NCI-H1930 (cell line): ENCODE data around the gene STK26.
"Not testable (repeated sequence)": the region's sequence is repeated elsewhere in the genome, so short reads cannot be mapped to it uniquely, and the experiment has no call there.

Experiments
- DNase-seq, 2 experiments: peaks; one replicate each; lab custom pipeline; 2025; lab: John Stamatoyannopoulos, UW

STK26 gene

DNA sequence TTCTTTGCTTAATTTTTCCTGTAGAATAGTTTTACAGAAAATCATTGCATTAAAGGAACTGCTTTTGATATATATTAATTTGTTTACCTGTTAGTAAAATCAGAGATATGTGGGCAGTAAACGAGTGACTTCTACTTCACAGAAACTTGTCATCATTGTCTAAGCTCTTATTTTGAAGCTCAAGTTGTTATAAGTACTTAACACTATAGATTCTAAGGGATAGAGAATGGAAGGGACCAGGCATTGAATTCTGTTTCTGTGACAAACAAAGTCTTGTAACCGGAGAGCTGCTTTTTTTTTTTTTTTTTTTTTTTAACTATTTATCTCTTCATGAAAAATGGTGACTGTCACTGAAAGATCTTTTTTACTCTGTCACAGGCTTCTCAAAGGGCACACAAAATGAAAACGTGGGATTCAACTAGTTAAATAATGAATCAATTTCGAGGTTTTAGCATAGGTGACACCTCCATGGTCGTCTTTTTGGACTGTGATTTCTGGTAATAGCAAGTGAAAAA, 14.4 kb downstream of the STK26 start:
- DNase-seq: no peak

- no peak for DNase-seq
These were observed 17.0 kb downstream of the STK26 start for GRCh38 chrX:132040066-132040465.

DNA sequence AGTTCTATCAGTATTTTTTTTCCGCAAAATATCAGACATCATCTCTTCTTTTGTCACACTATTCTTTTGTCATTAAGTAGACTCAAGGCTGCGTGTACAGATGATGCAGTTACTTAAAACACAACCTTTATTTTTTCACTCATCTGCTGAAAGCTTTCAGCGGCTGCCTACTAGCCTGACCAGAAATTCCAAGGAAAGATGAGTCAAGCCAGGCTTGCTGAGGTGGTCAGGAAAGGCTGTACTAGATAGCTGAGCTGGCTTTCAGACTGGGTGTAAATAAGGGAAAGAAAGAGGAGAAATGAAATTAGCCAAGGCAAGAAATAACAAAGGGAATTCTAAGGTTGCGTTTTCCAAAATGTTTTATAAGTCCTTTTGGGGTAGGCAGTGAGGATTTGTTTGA, 17.9 kb downstream of the STK26 start:
- no peak for DNase-seq

DNA sequence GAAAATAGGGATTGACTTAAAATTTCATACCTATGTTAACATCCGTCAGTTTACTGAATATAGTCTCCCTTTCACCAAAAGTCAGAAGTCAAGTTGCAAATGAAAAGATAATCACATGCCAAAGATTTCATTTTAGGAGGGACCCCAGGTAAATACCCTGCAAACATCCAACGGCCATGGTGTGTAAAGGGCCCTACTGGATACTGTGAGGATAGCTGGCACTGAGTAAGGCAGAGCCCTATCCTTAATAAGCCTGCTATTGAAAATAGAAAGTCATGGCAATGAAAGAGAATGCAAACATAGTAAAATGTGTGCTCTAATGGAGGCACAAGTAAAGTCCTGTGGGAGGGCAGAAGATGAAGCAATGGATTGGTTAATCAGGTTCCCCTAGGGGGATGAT, 20.9 kb downstream of the STK26 start:
- no peak for DNase-seq

- DNase-seq: no peak
These were observed 21.9 kb downstream of the STK26 start for GRCh38 chrX:132044953-132045352.

DNA sequence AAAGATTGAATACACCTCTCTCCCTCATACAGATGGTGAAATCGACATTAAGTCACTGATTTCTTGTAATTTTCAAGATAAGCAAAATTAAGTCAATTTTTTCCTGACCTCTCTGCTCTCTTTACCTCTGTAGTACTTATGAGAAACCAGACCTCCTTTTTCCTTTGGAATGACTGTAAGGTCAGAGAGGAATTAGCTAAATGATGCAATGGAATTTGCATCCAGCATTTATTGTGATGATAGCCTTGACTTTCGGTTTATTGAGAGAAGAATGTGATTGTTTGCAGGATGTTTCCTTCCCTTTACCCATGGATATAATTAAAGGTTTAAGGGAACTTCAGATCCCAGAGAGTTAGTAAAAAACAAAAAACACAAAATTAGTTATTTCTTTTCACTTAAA, 22.4 kb downstream of the STK26 start:
- DNase-seq: no peak

- no peak for DNase-seq
These were observed 23.4 kb downstream of the STK26 start for GRCh38 chrX:132046533-132046932.

DNA sequence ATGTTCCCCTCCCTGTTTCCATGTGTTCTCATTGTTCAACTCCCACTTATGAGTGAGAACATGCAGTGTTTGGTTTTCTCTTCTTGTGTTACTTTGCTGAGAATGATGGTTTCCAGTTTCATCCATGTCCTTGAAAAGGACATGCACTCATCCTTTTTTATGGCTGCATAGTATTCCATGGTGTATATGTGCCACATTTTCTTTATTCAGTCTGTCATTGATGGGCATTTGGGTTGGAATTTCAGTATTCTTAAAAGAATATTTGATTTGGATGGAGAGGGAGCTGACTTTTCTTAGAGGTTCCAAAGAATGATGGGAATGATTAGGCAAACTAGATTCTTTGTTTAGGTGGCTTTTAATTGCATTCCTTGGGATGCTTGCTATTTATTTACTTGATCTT, 28.7 kb downstream of the STK26 start:
- DNase-seq: not testable (repeated sequence)

DNA sequence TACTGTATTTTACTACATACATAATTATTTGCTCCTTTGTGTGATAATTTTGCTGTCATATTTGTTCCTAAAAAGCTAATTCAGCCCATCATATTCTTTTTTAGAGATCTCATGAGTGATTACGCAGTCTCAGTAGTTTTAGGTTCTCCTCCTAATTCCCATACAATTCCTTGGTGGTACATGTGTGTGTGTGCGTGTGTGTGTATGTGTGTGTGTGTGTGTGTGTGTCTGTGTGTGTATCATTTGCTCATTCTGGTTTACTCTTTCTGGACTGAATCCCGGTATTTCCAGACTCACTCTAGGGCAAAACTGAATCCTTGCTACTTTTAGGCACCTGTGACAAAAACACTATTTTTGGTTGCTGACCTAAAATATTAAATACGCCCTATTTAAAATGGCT, 34.9 kb downstream of the STK26 start:
- no peak for DNase-seq

GRCh38 chrX:132058975-132059374, 35.9 kb downstream of the STK26 start:
- no peak for DNase-seq

DNA sequence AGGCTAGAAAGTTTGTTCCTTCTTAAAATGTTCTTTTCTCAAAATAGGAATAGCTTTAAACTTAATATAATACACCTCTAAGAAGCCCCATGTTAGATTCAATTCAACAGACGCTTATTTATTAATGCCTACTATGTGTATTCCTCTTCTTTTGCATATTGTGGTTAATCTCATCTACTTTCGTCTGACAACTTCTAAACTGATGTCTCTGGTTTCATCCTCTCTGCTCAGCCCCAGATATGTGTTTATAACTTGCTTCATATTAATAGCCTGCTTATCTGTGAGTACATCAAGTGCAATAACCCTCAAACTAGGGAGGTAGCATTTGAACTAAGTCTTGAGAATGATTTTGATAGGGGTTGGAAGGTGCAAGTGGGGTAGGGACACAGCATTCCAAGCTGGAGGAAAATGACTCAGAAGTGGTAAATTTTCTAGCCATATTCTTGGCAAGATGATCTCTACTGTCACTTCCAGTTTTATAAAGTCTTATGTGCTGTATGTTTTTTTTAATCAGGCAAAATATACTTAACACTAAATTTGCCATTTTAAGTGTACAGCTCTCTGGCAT, 37.0 kb downstream of the STK26 start:
- DNase-seq: no peak

DNA sequence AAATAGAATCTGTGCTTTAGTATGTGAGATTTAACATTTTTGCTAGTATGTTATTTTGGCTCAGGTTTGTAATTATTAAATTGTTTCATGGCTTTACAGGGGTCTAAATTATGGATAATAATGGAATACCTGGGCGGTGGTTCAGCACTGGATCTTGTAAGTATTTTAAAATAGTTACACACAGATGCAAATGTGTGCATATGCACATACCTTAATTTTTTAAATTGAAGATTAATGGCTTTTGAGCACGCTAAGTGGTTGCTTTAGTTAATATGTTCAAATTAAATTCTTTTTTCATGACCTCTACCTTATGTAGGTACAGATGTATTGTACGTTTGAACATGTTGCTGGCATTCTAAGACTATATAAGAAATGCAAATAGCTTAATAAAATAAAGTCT, 40.2 kb downstream of the STK26 start:
- no peak for DNase-seq

GRCh38 chrX:132063862-132064261, 40.8 kb downstream of the STK26 start:
- no peak for DNase-seq

DNA sequence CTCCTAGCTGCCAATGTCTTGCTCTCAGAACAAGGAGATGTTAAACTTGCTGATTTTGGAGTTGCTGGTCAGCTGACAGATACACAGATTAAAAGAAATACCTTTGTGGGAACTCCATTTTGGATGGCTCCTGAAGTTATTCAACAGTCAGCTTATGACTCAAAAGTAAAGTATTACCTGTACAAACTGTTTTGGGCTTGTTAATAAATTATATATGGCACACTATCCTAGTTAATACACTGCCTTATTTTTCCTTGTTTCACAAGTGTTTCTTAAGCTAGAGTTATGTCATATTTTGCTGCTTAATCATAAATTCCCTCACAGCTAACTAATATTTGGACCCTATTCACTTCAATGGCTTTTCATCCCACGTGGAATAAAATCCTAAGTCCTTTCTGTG, 45.3 kb downstream of the STK26 start:
- DNase-seq: no peak

- no peak for DNase-seq
These were observed 48.2 kb downstream of the STK26 start for GRCh38 chrX:132071254-132071653.

- DNase-seq: no peak
These were observed 54.3 kb downstream of the STK26 start for GRCh38 chrX:132077414-132077813.

- no peak for DNase-seq
These were observed 54.8 kb downstream of the STK26 start for GRCh38 chrX:132077912-132078311.

DNA sequence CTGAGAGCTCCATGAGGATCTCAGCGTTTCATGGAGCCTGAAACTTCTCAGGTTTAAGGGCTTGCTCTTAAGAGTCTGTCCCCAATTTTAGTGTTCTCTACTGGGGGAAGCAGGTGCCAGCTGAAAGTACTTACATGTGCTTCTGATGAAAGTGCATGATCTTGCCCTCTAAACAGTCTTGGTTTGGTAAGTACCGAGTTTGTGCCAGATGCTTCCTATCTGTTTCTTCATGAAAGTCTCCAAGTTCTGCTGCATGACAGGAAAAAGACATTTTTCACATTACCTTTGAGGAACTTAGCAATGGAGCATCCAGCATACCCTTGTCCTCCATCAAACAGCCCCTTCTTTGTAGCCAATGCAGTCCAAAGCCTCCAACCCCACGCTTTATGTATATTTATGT, 62.7 kb downstream of the STK26 start:
- DNase-seq: no peak

- DNase-seq: no peak
These were observed 63.6 kb downstream of the STK26 start for GRCh38 chrX:132086672-132087071.

DNA sequence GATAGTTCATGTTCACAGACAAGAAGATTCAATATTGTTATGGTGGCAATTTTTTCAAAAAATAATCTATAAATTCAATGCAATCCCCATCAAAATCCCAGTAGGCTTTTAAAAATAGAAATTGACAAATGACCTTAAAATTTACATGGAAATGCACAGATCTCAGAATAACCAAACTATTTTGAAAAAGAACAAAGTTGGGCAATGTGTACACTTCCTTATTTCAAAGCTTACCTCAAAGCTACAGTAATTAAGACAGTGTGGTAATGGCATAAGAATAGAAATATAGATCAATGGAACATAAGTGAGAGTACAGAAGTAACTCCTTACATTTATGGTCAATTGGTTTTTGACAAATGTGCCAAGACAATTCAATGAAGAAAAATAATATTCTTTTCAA, 65.8 kb downstream of the STK26 start:
- DNase-seq: no peak

GRCh38 chrX:132090403-132091159, 67.5 kb downstream of the STK26 start:
- no peak for DNase-seq

- peak in 1 of 2 experiments; percentile 20 for DNase-seq
These were observed 69.5 kb downstream of the STK26 start for GRCh38 chrX:132092439-132093065.

DNA sequence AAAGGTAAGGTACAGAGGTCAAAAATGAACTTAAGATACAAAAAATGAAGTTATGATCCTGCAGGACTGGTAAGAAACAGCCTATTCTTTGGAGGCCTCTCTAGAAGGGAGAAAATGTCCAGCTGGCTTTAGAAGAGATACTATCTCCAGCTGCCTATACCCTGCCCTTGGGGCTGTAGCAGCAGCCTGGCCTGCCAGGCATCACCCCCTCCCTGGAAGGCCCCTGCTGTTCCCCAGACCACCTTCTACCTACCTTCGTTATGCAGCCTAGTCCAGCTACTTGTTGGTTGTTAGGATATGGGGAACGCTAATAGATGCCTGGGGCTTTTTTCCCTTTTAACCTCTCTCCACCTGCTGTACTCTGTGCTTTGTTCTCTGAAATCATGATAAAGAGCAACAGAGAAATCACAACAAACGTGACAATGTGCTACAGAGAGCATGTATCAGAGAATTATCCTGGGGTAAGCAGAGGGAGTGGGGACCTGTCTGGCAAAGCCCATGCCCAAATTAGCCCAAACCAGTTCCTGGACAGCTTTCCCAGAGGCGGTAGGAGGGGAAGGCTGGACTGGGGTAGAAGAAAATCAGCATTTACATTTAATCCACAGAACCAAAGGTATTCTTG, 70.2 kb downstream of the STK26 start:
- DNase-seq: no peak
